CMK (cell line): ENCODE results near the gene TENM3.

Source experiments
- DNase-seq: peaks from one replicate; pipeline ENCODE4 v3.0.0-alpha.2; 2010; ENCODE audit warnings: low read depth

Gene TENM3

DNA sequence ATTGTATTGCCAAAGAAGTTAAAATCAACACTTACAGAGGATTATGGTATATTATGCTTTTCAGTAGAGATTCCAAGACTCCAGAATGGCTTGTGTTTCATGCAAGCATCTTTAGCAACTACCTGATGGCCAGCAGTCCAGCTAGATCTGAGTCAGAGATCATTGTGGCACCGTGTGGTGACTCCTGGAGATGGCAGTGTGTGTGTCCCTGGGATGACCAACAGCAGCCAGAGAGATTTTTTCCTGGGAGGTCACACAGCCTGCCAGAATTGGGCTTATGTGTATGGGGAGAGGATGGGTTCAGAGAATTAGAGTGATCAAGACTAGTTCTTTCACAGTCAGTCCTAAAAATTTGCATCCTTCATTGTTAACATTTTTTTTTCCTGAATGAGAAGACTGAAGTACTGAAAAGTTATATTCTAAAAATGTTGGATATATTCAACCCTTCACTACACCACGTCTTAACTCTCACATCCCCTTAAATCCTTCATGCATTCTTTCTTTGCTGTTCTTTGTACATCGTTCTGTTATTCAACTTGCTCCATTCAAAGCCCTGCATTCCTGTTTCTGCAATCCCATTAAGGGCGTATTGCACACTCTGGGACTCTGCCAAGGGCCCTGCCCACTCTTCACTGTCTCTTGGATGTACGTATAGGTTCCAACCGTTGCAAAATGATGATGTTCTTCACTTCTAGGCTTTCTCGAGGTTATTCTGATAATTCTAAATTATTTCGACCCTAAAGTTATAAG is 12.4 kb downstream of the TENM3 start:
- no peak for DNase-seq

DNA sequence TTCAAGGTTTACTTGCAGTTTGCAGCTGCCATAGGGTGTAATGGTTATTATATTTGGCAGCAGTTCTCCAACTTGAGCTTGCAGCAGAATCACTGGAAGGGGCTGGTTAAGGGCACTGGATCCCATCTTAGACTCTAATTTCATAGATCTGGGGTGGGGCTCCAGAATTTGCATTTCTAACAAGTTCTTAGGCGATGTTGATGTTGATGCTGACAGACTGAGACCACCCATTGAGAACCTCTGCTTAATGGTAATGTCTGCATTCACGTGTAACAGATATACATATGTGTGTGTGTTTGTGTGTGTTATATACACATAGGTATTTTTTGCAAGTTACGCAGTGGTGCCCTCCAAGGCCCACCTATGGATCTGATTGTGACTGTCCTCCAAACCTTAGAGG is 13.8 kb downstream of the TENM3 start:
- DNase-seq = no peak

DNA sequence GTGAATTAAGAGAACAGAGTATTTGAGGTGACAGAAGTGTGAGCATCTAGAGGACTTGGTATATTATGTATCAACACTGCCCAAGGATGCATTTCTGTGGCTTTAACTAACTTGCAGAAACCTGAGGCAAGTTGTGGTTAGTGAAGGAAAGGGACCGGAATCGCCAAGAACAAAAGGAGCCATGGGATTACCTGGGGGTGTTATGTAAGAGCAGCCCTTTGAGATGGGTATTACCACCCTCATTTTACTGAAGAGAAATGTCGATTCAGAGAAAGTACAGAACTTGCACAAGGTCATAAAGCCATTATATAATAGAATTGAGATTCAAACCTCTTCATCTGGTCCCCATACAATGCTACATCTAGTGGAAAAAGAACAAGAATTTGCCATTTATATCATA is 14.3 kb downstream of the TENM3 start:
- DNase-seq = no peak

DNA sequence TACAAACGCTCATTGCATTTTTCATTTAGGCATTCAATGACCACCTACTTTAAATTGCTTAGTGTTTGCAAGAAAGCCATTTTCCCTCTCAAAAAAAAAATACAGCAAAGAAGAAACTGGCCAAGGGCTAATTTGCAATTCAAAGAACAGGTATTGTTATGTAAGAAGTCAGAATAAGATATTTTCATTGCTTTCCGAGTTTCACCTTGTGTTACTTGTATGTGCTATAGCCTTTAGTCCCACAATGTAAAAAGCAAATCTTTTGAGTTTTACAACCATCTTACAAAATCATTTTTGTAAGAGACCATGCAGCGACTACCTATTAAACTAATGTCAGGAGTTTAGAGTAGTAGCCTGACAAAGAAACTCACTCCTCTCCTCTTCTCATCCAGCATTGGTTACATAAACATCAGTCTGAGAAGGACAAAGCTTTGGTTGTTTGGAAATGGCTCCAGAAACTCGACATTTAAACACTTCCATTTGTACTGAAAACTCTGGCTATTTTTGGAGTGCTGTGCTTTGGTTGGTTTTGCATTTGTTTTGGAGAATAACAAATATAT is 15.3 kb downstream of the TENM3 start:
- DNase-seq = no peak

DNA sequence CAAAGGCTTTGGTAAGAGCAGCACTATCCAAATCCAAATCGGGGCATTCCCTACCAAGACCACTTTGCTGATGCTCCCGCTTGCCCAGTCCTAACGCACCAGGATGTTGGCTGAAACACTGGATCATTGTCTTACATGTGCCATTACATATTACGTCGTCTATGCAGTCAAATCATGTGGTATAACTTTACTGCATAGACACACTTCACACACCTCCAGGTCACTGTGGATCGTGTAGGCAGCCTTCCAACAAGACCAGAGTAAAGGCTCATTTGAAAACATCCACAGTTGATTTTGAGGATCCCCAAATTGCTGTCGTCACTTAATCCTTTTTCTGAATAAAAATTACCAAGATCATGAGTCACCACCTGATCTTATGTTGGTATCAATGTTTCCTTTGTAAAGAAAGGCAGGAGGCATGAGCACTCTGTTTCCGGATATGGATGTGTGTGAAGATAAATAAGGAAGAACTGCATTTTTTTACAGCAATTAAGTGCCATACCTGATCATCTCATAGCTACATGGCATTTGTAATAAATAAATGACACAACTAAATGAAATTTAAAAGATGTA is 18.5 kb downstream of the TENM3 start:
- DNase-seq = no peak

DNA sequence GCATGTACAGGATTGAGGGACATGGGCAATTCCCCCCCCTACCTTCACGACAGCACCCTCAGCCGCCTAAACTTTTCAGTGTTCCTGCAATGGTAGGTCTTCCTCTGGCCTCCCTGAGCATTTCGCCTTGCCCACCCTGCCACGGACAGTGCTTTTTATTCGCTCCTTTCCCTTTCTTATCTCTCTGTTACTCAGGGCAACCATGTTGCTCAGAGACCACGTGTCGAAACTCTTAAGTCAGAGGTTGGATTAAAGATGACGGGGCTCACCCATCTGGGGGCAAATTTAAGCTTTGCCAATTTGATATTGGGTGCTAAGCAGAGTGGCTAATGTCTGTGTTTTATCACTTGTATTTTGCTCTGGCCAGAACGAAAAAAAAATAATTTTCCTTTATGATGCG is 20.4 kb downstream of the TENM3 start:
- no peak for DNase-seq

DNA sequence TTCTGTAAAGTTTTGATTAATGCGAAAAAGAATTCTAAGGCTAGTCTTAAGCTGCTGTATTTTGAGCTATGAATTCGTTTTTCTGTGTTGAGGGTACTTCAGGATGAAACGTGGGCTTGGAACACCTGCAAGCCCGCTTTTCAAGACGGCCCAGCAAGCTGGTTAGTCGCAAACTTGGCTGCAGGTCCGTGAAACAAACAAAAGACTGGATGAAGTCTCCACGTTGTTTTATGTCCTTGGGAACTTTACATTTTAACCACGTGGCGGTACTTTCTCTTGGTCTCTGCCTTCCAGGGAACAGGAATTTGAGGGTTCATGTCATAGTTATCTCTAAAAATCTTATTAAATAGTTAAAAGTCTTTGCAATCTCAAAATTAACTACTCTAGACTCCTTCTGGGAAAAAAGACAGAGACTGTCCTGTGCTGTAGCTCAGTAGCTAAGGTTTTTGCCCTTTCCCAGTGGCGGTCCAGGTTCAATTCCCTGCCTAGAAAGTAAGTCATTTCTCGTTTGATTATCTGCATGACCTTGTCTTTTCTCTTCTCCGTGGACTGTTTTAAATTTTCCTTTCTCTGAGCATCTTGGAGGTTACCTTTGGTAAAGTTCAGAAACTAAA is 21.0 kb downstream of the TENM3 start:
- no peak for DNase-seq

DNA sequence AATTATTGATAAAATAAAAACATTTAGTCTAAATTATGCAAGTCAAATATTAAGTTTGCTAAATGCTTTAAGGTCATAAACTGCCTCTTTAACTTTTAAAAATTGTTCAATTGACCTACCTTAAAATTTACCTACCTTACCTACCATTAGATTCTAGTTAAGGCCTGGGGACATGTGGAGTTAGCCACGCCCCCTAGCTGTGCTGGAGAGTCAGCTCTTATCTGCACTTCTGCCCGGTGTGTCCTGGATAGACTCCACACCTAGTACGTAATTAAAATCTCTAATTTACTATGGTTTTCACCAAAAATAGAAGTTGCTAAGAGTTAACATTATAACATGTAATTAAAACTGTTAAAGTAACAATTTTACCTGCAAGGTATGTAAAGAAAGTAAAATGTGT is 22.7 kb downstream of the TENM3 start:
- DNase-seq = no peak

DNA sequence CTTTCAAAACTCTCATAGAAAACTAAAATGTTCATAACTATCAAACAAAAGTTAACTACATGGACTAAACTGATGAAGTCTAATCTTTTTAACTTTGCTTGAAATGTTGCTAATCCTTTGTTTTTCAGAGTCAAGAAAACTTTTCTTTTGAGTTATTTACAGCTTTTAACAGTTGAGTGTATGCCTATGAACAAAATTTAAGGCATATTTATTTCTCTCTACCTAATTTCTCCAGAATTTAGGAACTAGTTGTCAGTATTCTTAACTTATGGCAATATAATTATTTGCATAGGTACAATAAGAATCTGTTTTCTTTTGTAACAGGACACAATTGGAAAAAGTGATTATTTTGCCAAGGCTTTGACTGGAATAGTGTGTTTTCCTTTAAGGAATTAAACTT is 23.8 kb downstream of the TENM3 start:
- no peak for DNase-seq

DNA sequence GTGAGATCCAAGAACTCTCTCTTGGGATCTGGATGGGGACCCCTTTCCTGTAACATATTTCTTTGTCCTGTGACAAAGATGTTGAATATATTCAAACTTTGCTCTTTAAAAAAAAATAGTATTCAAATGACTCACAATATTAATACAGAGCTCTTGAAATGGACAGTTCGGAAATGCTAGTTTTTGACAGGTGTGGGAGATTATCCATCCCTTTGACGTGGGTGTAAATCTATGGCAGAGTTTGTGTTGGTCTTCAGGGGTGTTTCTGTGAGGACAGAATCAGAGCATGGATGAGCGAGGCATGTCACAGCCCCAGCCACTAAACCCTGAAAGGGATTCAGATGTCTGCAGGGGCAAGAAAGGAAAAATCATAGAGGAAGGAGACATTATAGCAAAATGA is 25.8 kb downstream of the TENM3 start:
- no peak for DNase-seq

DNA sequence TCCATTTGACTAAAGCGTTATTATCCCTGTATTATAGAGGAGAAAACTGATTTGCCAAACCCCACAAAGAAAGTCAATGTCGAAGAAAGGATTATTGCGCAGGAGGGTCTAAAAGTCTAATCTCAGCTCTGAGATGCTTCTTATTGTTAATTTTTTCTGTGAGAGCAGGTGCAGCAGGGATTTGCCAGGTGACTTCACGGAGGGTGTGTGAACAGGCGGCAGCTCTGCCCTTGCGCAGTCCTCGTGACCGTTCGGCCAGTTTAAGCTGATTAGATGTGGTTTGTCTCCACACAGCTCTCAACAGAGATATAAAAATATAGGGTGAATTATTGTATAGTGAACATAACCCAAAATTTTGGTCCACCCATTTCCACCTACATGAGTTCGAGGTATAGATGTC is 28.5 kb downstream of the TENM3 start:
- no peak for DNase-seq

DNA sequence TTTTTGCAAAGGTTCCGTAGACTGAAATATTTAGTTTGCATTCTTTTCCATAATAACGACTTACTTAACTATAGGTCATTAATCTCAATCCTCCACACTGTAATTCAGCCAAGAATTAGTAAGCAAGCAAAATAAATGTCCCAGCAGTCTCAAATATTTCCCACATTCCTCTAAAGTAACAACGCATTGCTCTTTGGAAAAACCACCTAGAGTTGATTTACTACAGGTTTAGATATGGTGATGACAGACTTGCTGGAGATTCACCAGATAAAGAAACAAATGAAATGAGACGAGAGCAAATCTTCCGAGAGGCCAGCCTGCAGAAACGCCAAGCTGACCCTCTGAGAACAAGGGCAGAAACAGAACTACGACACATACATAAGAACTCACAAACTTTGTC is 28.9 kb downstream of the TENM3 start:
- DNase-seq = no peak

DNA sequence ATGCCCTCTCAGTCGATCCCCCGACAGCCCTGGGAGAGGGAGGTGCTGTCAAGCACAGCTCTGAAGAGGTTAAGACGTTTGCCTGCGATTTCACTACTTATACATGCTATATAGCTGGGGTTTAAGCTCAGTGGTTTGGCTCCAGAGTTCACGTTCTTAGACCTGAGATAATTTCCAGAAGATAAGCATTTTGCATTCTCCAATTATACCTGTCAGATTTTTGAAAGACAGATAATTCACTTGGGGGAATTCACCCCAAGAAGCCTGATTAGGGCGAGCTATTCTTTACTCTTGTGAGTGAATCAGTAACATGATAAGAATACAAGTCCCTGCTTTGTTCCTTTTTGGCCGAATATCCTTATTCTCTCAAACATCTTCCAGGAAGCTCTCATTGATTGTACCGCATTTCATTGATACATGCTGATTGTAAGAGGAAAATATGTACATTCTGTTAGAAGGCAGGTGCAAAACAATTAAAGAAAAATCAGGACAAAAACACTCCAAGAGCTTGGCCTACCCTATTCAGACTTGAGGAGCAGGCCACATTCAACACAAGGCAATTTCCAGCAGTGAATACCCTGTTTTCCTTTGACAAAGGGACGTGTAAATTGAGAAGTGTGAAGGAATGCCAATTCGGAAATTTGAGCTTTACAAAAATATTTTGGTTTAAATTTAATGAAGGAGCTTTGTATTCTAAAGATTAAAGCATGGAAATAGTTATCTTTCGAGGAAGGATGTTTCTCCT is 30.2 kb downstream of the TENM3 start:
- DNase-seq = no peak

DNA sequence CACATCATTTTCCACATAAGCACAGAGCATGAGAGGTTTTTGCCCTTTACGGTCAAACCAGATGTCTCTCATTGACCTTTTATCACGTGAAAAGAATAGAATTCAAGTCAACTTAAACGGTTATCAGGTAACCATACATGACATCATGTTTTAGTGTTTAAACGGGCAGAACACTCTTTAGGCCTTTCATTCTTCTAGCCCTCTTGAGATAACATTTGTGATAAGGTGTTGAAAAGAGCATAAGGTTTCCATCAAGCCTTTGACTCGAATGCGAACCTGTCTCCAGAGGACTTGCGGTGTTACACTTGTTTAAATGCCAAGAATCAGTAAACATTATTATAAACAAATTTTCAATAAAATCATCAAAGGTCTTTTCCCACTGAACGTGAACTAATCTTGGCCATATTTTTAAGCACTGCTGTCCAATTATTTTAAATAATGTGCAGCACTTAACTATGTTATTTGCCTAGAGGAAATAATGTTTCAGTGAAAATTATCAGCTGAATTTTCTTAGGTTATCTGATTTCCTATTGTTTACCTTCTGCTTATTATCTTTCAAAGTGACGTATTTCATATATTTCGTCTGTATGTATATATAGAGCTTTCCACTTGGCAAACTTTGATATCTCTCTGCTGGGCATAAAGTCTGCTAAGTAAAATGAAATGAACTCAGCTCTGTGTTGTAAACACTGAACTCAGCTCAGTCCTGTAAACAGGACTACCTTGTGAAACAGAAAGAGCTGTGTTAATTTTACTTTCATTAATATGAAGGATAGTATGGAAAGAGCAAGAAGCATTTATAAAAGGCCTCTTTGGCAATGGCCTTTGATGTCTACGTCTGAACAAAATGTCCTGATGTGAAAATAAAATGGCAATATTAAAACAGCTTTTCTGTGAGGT is 33.3 kb downstream of the TENM3 start:
- no peak for DNase-seq

DNA sequence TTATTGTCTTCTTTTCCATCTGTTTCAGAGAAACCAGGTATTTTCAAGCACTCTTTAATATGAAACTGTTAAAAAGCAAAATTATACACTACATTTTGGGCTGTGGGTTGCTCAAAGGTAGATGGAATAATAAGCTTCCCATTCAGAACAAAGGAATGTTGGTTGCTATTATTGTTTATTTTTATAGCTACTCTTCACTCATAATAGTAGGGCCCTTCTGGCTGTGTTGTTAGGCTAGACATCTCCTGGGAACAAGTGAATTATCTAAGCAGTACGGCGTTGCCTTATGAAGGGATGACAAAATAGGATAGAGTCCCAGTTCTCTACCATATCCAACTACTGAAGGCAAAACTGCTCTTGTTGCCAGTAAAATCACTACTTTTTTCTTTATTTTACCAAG is 34.2 kb downstream of the TENM3 start:
- no peak for DNase-seq

DNA sequence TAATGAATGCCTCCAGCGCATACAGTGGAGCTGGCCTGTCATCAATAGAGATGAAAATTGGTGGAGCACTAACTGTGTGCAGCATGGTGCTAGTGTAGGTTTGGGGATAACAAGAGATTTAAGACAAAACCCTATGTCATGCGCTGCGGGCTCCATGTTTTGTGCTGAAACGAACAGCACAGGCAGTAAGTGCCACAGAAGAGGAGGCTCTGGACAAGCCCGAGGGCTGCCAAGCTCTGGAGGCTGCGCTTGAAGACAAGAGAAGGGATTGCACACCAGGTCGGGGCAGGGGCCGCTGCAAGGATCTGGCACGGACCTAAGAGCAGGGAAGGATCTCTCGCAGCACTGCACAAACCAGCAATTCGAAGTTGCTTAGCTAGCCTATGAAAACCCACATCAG is 35.5 kb downstream of the TENM3 start:
- no peak for DNase-seq

DNA sequence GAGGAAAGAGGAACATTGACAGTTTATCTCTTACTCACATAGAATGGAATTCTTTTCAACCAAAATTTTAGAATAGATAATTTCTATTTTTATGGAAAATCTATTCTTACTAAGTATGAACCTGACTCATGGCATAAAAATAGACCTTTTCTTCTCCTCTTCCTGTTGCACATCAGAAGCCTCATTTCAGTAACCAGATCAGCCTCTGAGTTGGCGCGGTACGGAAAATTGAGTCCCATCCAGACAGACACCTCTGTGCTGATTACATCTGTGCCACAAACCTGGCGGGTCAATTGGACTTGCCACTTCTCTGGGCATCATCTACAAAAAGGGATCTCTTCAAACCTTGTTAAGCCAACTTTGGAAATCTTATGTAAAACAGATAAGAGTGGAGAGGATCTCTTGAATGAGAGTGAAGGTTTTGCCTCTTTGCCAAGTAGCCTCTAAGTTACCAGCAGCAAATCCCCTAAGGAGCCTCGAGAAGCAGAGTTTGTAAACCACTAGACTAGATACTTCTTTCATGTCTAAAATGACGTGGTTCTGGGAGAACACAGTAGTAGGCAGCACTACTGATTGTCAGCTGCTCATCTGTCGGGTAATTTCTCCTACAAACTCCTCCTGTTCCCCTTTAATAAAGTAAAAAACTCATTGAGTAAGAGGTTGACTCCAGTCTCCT is 37.4 kb downstream of the TENM3 start:
- no peak for DNase-seq

DNA sequence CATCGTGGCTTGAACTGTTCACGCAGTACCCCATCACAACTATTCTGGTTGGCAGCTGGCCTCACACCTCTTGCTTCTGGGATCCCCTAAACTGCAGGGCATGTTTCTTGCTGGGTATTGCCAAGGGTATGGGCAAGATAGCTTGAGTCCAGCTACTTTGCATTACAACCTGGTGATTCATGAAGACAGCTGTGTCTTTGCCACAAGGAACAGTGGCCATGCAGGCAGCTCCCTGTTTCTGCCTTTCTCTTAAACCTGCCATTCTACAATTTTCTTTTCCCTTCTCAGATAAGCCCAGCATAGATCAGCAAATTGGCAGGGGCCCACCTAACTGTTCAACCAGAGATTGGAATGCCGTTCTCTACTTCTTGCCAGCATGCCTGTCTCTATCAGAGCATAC is 42.8 kb downstream of the TENM3 start:
- DNase-seq = no peak

DNA sequence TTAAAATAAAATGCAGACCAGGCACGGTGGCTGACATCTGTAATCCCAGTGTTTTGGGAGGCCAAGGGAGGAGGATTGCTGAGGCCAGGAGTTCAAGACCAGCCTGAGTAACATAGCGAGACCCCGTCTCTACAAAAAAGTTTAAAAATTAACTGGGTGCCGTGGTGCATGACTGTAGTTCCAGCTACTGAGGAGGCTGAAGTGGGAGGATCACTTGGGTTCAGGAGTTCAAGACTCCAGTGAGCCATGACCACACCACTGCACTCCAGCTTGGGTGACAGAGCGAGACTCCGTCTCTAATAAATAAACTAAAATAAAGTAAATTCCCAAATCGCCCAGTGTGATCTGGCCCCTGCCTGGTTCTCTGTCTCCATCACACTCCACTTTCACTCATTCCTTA is 43.7 kb downstream of the TENM3 start:
- DNase-seq = no peak

DNA sequence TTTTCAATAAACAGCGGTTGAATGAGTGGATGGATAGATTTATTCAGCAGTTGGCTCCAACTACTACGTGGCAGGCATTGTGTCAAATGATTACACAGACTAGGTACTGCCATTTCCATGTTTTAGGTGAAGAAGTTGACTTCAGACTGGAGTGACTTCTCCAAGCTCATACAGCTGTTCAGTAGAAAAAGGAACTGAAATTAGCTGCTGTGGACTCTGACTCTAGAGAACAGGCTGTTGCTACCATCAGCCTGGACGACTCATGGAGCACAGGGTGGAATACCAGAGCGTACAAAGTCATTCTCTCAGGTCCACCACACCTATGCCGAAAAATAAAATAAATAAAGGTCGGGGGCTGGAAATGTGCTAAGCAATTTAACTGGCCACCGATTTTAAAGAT is 45.3 kb downstream of the TENM3 start:
- DNase-seq = no peak

DNA sequence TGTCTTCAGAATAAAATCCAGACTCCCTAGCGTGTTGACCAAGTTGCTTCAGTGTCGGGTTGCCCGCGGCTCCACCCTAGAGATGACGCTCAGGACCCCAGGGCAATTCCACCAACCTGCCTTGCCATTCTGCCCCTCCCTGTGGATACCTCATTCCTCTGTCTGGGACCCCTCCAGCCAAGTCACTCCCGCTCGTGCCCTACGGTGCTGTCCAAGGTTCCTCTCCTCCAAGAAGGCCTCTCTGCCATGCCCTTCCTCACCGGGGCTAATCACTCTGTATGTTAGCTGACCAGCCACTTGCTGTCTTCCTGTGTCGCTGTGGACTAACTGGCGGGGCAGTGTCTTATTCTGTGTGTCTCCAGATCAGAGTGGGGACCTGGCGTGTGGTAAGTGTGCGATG is 46.6 kb downstream of the TENM3 start:
- no peak for DNase-seq
